HepG2 (cell line): ENCODE results near the gene NONO. TPM values are rescaled to one million over a fixed set of nuclear protein-coding genes. Genes with fewer than 3 reads are reported as not detected.
A peak's percentile ranks its signal among the peaks of the same experiment; 100 is the strongest.

Experiments
- AFF4 ChIP-seq: sonication (generic); formaldehyde crosslinking; IDR thresholded peaks from 2 replicates; pipeline ENCODE4 v1.4.0; 2020; ENCODE audit warnings: missing genetic modification reagents
- ATF5 ChIP-seq: sonication (generic); formaldehyde crosslinking; IDR thresholded peaks from 2 replicates; pipeline ENCODE4 v1.4.0; 2020; ENCODE audit warnings: mild to moderate bottlenecking, low read depth, missing genetic modification reagents
- BCLAF1 ChIP-seq: fragments of 450-650 bp; IDR thresholded peaks from 2 replicates; pipeline ENCODE4 v1.6.1; 2017; ENCODE audit warnings: mild to moderate bottlenecking
- BORCS8-MEF2B ChIP-seq: sonication (generic); formaldehyde crosslinking; IDR thresholded peaks from 2 replicates; pipeline ENCODE4 v1.8.0; 2022; ENCODE audit warnings: mild to moderate bottlenecking, missing genetic modification reagents
- FOSL1 ChIP-seq: sonication (generic); formaldehyde crosslinking; IDR thresholded peaks from 2 replicates; pipeline ENCODE4 v1.9.0; 2021; ENCODE audit warnings: missing genetic modification reagents, borderline replicate concordance
- FOXO1 ChIP-seq: sonication (generic); formaldehyde crosslinking; IDR thresholded peaks from 2 replicates; pipeline ENCODE4 v1.4.0; 2020; ENCODE audit warnings: missing genetic modification reagents
- IRF9 ChIP-seq: sonication (generic); formaldehyde crosslinking; IDR thresholded peaks from 2 replicates; pipeline ENCODE4 v1.8.0; 2022; ENCODE audit warnings: missing genetic modification reagents, mild to moderate bottlenecking, borderline replicate concordance
- ISL2 ChIP-seq: sonication (generic); formaldehyde crosslinking; IDR thresholded peaks from 2 replicates; pipeline ENCODE4 v1.5.0; 2020; ENCODE audit warnings: missing genetic modification reagents
- JARID2 ChIP-seq: sonication (generic); formaldehyde crosslinking; IDR thresholded peaks from 2 replicates; pipeline ENCODE4 v1.8.1; 2023; ENCODE audit warnings: missing genetic modification reagents, inconsistent platforms; ENCODE audit not compliant: insufficient replicate concordance
- MTF2 ChIP-seq: sonication (generic); formaldehyde crosslinking; IDR thresholded peaks from 2 replicates; pipeline ENCODE4 v1.5.0; 2020; ENCODE audit warnings: missing genetic modification reagents, borderline replicate concordance
- NCOA5 ChIP-seq: sonication (generic); formaldehyde crosslinking; IDR thresholded peaks from 2 replicates; pipeline ENCODE4 v1.4.0; 2020; ENCODE audit warnings: missing genetic modification reagents
- NR1H2 ChIP-seq: sonication (generic); formaldehyde crosslinking; IDR thresholded peaks from 2 replicates; pipeline ENCODE4 v1.8.1; 2022; ENCODE audit warnings: low read depth, missing genetic modification reagents, borderline replicate concordance
- PCBP2 ChIP-seq: fragments of 200-400 bp; formaldehyde crosslinking; optimal IDR thresholded peaks from 2 replicates; pipeline ENCODE3; 2018; ENCODE audit warnings: low read length, low read depth; ENCODE audit not compliant: poor library complexity, severe bottlenecking
- PITX1 ChIP-seq: sonication (generic); formaldehyde crosslinking; IDR thresholded peaks from 2 replicates; pipeline ENCODE4 v1.5.1; 2020; ENCODE audit warnings: mild to moderate bottlenecking, missing genetic modification reagents
- ZBTB3 ChIP-seq: sonication (generic); formaldehyde crosslinking; IDR thresholded peaks from 2 replicates; pipeline ENCODE4 v1.4.0; 2020; ENCODE audit warnings: low read depth, mild to moderate bottlenecking, moderate library complexity, missing genetic modification reagents, borderline replicate concordance
- ZNF160 ChIP-seq: sonication (generic); formaldehyde crosslinking; IDR thresholded peaks from 2 replicates; pipeline ENCODE4 v1.8.0; 2022; ENCODE audit warnings: mild to moderate bottlenecking, inconsistent platforms, missing genetic modification reagents
- ZNF205 ChIP-seq: IDR thresholded peaks from 2 replicates; pipeline ENCODE4 v1.6.1; 2018; ENCODE audit warnings: missing biosample characterization, missing genetic modification reagents
- ZNF33A ChIP-seq: sonication (generic); formaldehyde crosslinking; IDR thresholded peaks from 2 replicates; pipeline ENCODE4 v1.5.1; 2020; ENCODE audit warnings: missing genetic modification reagents, mild to moderate bottlenecking, moderate library complexity, borderline replicate concordance
- ZNF33B ChIP-seq: sonication (generic); formaldehyde crosslinking; IDR thresholded peaks from 2 replicates; pipeline ENCODE4 v1.5.1; 2020; ENCODE audit warnings: mild to moderate bottlenecking, missing genetic modification reagents
- ZNF552 ChIP-seq: sonication (generic); formaldehyde crosslinking; IDR thresholded peaks from 2 replicates; pipeline ENCODE4 v1.9.0; 2022; ENCODE audit warnings: missing genetic modification reagents, mild to moderate bottlenecking, borderline replicate concordance
- ZNF558 ChIP-seq: sonication (generic); formaldehyde crosslinking; IDR thresholded peaks from 2 replicates; pipeline ENCODE4 v1.9.0; 2022; ENCODE audit warnings: mild to moderate bottlenecking, missing genetic modification reagents, borderline replicate concordance
- ZNF879 ChIP-seq: sonication (generic); formaldehyde crosslinking; IDR thresholded peaks from 2 replicates; pipeline ENCODE4 v1.8.1; 2023; ENCODE audit warnings: missing genetic modification reagents
- polyA plus RNA-seq, 8 experiments: library from polyadenylated mRNA; depleted of rRNA in 3 of 8; stranded (reverse) in 7 of 8; unstranded in 1 of 8; fragments of >200 nt; fragmentation: Illumina TruSeq in 4 of 8; extraction: Trizol in 4 of 8; gene quantifications; 2 replicates each; pipeline versions ENCODE4 v1.2.1 to v1.2.3, GENCODE V29; 2011 to 2016; ENCODE audit warnings: low read depth in 4 of 8, missing spikeins in 1 of 8, mixed read lengths in 1 of 8; ENCODE audit not compliant: insufficient read depth in 1 of 8
- total RNA-seq, 5 experiments: library from RNA; depleted of rRNA; stranded (reverse); fragments of >200 nt; fragmentation: Illumina TruSeq; extraction: Trizol; gene quantifications; 2 replicates each; pipeline ENCODE4 v1.2.3, GENCODE V29; 2016; ENCODE audit warnings: low read depth in 1 of 5

The NONO gene
- total and polyA plus RNA-seq, 2 of the 13 experiments (the other 11 are each of a cell fraction or from before 2014, with no cell fraction given): 408 to 605 TPM

GRCh38 chrX:71283403-71284143 is at the start of gene NONO (continued):
- peak; percentile 58 for TF ChIP-seq BORCS8-MEF2B
- no peak for TF ChIP-seq ZNF879
- TF ChIP-seq FOXO1 (CRISPR knock-in tag): no peak
- TF ChIP-seq ZNF160 (CRISPR knock-in tag): no peak; the same call in 1 of the 2 replicates
- TF ChIP-seq PCBP2: no peak
- no peak for TF ChIP-seq ZNF552 (CRISPR knock-in tag)
- no peak for TF ChIP-seq ISL2 (CRISPR knock-in tag)
- no peak for TF ChIP-seq ZNF205 (CRISPR knock-in tag)
- TF ChIP-seq PITX1 (CRISPR knock-in tag): no peak
- no peak for TF ChIP-seq ATF5
- TF ChIP-seq AFF4 (CRISPR knock-in tag): 0 out of 2 replicates have a peak, but pooled peaks have one; percentile 60
- TF ChIP-seq ZNF33A: no peak
- TF ChIP-seq JARID2: no peak
- TF ChIP-seq IRF9 (CRISPR knock-in tag): no peak
- no peak for TF ChIP-seq ZNF558 (CRISPR knock-in tag)
- TF ChIP-seq MTF2 (CRISPR knock-in tag): no peak
- no peak for TF ChIP-seq FOSL1 (CRISPR knock-in tag)
- no peak for TF ChIP-seq NR1H2 (CRISPR knock-in tag)
- TF ChIP-seq ZBTB3: no peak
- TF ChIP-seq BCLAF1: no peak
- TF ChIP-seq NCOA5 (CRISPR knock-in tag): no peak
- 0 out of 2 replicates have a peak, but pooled peaks have one; percentile 43 for TF ChIP-seq ZNF33B (CRISPR knock-in tag)
